Stimulated activated CD8-positive, alpha-beta memory T cell treated with anti-CD3 and anti-CD28 coated beads, Interleukin-4, amount 100 ng/mL, for 4 hours (primary cell): ENCODE data around the gene PDE11A.

Source experiments
- DNase-seq, 2 donors: peaks; one replicate each; pipeline ENCODE4 v3.0.0-alpha.2; 2020; ENCODE audit warnings: low read depth in 2 of 2, low spot score in 1 of 2

PDE11A gene

DNA sequence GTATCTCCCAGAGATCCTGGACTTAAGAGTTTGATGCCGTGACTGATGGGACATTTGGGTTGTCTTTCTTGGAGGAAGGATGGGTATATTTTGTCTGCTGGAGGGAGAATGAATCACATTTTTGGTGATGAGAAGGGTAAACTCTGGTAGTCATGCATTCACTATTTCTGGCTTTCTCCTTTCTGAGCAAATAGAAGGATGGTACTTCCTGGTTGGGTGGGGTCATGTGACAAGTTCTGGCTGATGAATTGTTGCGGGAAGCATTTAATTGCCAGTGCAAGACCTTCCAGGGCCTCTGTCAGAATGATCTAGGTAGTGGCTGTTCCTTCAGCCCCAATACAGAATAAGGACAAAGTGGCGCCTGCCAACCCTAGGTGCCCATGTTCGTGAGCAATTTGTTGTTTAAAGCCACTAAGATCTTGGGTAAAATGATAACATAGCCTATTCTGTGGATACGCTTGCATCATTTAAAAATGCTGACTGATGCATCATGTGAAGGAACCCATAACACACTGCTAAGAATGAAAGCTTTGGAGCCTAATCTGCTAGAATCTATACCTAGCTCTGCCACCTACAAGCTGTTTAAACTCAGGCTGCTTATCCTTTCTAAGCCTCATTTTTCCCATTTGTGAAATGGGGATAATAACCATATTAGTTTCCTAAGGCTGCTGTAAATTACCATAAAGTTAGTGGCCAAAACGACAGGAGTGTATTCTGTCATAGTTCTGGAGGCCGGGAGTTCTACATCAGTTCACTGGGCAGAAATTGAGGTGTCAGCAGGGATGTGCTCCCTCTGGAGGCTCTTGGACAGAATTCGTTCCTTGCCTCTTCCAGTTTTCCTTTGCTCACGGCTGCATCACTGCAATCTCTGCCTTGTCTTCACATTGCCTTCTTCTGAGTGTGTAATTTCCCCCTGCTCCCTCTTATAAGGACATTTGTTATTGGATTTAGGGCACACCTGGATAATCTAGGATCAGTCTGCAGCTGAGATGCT, 398.7 kb downstream of the PDE11A start:
- no peak for DNase-seq

DNA sequence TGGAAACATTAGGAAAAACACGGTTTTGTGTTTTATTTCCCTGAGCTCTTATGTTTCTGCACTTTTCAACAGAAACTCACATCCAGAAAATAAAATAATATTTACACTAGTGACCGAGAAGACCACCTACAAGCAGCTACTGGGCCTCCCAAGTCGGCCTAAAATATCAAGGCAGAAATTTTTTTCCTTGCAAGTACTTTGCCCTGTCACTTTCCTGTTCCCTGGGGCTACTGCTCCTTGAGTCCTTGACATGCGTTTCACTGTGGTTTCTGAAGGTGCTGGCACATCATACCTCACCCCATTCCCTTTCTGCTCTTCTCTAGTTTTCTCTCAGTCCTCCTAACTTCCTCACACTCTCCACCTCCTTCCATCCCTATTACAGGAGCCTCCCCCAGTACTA, 400.9 kb downstream of the PDE11A start:
- DNase-seq = no peak

DNA sequence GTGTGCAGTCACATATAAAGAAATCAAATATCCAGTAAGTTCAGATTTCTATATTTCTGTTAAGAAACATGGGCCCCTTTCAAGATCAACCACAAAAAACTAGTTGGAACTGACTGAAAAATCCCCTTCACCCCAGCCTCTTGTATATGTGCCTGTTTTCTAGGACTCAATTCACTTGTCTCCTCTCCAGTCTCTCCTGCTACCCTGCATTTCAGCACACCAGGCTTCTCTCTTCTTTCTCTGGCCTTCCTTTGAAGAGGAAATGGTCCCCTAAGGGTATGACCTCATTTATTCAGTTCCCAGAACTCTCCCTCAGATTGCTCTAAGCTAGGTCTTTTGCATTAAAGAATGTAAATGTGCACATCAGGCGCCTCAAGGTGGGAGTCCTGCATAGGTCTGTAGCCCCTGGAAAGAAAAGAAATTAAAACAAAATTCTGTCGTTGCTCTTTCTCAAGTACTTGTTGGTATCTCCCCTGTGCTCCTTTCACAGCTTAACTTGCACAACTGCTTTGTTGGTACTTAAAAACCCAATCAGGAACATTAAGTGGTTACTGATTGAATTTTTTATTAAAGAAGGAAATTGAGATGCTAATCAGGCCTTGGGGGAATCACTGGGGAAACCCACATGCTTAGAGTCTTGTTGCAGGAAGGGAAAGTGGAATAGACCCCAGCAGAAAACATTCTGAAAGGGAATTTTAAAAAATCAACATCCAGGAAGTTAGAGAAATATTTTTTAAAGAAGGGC, 401.6 kb downstream of the PDE11A start:
- DNase-seq = no peak

GRCh38 chr2:177669625-177670330, 402.8 kb downstream of the PDE11A start:
- no peak for DNase-seq

DNA sequence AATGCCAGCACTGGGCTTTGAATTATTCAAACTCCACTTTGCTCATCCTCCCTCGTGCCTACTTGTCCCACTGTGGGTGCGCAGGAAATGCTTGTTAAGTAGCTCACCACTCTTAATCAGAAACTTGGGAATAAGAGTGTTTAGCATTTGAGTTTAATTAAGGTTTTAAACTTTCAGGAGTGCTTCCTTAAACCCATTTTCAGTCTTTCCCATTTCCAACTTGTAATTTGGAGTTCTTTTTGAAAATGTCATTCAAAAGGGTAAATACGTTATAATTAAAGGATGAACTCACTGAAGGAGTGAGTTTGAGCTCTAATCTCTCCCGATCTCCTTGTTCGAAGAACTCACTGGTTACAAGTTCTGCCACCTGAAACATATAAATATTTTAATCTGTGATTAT, 403.4 kb downstream of the PDE11A start:
- no peak for DNase-seq

- no peak for DNase-seq
These were observed 404.0 kb downstream of the PDE11A start for GRCh38 chr2:177668617-177669016.

DNA sequence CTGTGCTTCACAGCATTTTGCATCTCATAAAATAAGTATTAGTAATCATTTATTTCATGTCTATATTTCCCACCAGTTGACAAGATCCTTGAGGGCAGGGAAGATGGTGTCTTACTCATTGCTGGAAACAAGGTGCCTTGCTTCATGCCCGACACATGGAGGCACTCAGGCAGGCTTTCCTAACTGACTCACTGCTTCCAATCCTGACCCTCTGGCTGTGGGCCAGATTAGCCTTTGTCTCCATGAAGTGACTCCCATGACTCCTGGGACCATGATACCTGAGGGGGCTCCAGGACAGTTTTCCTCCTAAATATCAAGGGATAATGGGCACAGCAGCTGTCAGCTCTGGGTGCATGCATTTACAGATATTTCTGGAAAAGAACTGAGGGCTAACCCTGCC, 405.0 kb downstream of the PDE11A start:
- no peak for DNase-seq

- DNase-seq = no peak
These were observed 406.2 kb downstream of the PDE11A start for GRCh38 chr2:177666408-177666807.

GRCh38 chr2:177665948-177666347, 406.6 kb downstream of the PDE11A start:
- no peak for DNase-seq

- DNase-seq = no peak
These were observed 407.2 kb downstream of the PDE11A start for GRCh38 chr2:177665328-177665727.

DNA sequence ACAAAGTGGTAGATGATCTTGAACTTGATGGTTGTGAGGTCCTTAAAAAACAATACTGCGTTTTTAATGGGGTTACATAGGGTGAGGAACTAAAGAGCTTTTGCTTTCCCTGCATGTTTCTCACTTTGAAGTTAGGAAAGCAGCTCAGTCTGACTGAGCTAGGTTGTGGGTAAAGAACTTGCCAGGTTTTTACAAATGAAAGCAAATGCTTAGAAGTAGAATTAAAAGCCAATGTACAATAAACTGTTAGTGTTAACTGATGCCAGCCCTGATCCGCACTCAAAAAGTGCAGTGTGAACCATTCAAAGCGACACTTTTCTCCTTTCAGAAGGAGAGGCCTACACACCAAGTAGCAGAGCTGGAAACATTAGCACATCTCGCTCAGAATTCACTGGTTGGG, 409.7 kb downstream of the PDE11A start:
- no peak for DNase-seq

- DNase-seq = no peak
These were observed 411.8 kb downstream of the PDE11A start for GRCh38 chr2:177660742-177661141.

DNA sequence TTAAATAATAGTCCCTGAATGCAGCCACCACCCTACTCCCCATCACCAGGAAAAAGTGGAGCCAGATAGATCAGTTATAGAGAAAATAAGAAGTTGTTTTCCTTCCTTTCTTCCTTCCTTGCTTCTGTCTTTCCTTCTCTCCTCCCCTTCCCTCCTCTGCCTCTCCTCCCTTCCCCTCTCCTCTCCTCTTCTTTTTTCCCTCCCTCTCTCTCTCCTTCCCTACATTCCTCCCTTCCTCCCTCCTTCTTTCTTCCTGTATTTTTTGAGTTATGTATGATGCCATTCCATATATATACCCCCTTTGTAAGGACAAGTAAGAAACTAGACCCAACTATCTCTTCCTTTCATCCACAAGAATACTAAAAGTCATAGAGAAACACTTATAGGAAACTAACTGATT, 414.3 kb downstream of the PDE11A start:
- no peak for DNase-seq

- DNase-seq = no peak
These were observed 420.7 kb downstream of the PDE11A start for GRCh38 chr2:177651833-177652232.

DNA sequence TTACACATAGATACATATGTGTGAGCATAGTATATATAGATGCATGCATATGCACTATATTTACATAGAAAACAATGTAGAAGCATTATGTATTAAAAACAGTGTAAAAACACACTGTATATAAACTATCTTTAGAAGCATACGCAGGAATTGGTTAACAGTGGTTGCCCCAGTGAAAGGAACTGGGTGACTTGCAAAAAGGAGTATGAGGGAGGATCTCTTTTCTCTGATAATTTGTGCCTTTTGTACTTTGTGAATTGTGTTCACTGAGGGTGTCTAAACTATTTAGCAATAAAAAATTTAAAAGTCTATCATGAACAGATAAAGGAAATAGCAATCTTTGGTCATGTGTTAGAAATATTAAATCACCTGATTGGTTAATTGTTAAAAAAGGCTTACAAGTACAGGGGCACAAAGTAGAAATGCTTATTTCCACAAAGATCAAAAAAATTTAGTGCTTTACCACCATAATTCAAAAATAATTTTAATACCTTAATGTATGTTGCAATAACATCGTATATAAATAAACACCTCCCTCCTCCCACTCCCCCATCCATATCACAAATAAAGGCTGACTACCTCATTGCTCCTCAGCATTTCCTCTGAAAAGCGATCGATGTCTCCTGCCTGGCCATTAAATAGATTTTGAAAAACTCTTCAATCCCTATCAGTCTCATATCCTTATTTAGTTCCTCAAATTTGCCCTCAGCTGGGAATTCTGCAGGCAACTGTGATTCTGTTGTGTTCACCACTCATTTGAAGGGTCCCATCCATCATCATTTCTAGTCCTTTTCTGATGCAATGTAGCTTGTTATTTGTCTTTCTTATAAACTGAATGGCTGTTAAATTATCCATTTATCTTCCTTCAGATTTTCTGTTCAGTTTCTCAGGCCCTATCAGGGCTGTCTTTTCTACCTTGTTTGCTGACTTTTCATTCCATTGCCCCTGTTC, 422.7 kb downstream of the PDE11A start:
- no peak for DNase-seq

- no peak for DNase-seq
These were observed 425.8 kb downstream of the PDE11A start for GRCh38 chr2:177646791-177647190.

DNA sequence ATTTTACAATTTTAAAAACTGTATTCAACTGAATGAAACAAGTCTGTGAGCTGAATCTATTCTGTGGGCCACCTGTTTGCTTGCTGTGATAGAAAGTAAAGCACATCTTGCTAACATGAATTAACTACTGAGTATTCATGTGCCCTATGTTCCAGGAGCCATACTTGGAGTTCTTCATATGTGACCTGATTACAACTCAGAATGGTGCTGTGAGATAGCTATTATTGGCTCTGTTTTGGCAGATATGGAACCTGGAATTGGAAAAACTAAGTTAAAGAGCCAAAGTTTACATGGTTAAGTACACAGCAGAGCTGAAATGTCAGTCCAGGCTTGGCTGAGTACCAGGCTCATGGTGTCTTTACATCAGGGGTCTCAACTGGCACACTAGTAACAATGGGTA, 426.3 kb downstream of the PDE11A start:
- no peak for DNase-seq

DNA sequence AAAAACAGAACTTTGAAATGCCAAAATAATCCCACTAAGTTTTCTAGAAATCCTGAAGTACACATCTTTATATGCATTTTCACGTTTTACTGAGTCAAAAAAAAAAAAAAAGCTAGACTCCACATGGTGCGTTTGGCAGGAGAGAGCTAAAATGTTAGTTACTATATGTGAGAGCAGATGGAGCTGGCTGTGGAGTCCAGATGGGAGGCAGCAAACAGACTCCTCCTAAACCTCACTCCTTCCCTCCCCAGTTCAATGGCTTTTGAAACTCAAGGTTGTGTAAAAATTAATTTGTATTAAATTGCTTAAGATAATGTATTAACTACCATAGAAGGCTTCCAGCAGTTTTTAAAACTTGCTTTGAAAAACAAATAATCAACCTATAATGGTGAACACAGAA, 431.2 kb downstream of the PDE11A start:
- DNase-seq = no peak

DNA sequence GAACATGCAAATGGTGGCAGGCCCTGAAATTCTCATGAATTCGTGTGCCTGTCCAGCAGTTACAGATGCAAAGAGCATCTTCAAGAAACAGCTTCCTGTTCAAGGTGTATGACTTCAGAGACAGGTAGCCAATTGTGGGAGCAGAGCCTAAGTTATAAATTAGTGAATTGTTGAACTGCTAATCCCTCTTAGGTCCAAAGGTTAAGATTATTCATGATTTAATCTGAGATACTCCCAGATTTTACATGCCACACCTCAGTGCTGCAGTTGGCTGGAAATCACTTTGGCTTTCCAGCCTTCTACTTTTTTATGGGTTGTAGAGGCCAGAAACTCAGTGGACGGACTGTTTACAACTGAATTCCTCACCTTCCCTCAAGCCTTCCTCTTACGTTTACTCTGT, 432.2 kb downstream of the PDE11A start:
- DNase-seq = no peak

DNA sequence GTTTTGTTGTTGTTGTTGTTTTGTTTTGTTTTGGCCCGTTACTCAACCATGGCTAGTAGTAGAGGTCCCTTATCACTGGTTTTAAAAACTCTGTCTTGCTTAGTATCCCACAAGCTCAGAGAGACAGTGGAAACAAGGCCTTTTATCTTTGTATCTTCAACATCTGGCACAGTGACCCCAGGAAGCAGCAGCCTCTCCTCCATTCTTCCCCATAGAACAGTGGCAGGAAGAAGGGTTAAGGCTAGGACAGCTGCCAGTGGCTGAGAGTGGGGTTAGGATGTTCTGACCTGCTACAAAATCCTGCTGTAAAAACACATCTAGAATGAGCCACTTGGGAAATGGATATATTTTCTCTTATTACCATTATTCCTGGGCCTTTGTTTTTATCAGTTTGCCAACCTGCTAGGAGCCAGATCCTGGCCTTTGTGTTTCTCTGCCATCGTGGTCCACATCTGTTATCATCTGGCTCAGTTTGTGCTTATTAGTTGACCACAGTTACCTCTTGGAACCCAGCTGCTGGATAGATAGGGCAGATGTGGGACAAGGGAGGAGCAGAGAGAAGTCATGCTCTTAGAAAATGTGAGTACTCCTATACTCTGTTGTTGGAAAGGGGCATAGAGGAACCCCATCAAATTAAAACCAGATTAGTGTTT, 433.2 kb downstream of the PDE11A start:
- no peak for DNase-seq
